ENCODE results near the gene PDGFC. TPM values are rescaled to one million over a fixed set of nuclear protein-coding genes. Genes with fewer than 3 reads are reported as not detected.
"Not testable (repeated sequence)": the region's sequence is repeated elsewhere in the genome, so short reads cannot be mapped to it uniquely, and the experiment has no call there.

Gene PDGFC
- total RNA-seq, 1 donor from 2014 or later: 33.4 TPM

GRCh38 chr4:156923525-156923924 lies 48.1 kb downstream of the PDGFC start:
- DNase-seq (ENCODE audit: low spot score in 2 of 2) (no peak), FAIRE-seq (no peak)

- FAIRE-seq (no peak), DNase-seq (ENCODE audit: low spot score in 2 of 2) (no peak)
Measured at GRCh38 chr4:156915221-156915620, 56.4 kb downstream of the PDGFC start.

- no peak for FAIRE-seq
Measured at GRCh38 chr4:156913234-156913633, 58.4 kb downstream of the PDGFC start.

DNA sequence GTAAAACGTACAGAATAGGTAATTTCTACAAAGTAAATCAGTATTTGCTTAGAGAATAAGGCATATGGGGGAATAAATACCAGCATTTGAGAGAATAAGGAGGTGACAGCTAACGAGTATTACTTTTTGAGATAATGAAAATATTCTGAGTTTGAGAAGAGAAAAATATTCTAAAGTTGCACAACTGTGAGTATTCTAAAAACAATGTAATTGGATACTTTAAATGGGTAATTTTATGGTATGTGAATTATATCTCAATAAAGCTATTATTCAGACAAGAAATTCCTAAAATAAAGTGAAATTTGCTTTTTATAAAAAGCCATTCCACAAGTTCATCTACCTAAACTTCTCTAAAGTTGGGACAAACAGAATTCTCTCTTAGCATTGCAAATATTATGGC lies 62.6 kb downstream of the PDGFC start:
- FAIRE-seq (no peak), DNase-seq (ENCODE audit: low spot score in 2 of 2) (no peak)

More at GRCh38 chr4:156913234-156913633, 58.4 kb downstream of the PDGFC start:
- DNase-seq (ENCODE audit: low spot score in 2 of 2): no peak

DNA sequence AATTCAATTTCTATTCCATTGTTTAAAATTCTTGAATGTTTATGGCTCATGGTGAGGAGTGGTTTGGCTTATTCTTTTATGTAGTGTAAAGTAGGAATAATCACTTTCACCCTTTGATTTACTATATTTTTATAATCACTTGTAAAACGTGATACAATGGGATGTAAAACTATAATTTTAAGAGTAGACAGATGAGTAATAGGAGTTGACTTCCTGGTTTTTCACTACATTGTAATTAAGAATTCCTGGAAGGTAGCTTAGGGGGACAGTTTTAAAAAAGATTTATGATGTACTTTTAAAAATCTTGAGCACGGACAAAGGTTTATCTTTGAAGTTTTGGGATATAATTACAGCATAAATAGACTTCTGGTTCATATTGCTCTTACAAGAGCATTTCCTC lies 65.3 kb downstream of the PDGFC start:
- DNase-seq (ENCODE audit: low spot score in 2 of 2) (no peak), FAIRE-seq (no peak)

GRCh38 chr4:156901871-156902270 lies 69.7 kb downstream of the PDGFC start:
- no peak for FAIRE-seq
- peak in 1 of 2 donors; percentile 4 for DNase-seq (ENCODE audit: low spot score in 2 of 2)

- DNase-seq (ENCODE audit: low spot score in 2 of 2): no peak
- FAIRE-seq: no peak
Measured at GRCh38 chr4:156898373-156899117, 73.1 kb downstream of the PDGFC start.

DNA sequence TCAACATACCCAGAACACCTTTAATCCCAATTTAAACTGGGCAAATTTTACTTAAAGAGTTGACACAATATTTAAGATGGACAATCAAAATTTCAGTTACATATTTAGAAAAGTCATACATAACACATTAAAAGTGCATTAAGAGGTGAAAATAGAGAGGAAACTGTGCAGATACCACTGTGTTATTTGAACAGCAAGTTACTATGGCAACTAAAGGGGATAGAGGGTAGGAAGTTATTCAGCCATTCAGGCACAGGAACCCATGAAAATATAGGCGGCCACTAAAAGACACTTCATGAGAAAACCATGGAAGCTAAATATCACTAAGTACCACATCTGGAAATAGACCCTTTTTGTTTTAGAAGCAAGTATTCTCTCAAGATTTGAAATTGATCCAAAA lies 75.1 kb downstream of the PDGFC start:
- FAIRE-seq (no peak), DNase-seq (ENCODE audit: low spot score in 2 of 2) (no peak)

- no peak for FAIRE-seq
- no peak for DNase-seq (ENCODE audit: low spot score in 2 of 2)
Measured at GRCh38 chr4:156894234-156894633, 77.4 kb downstream of the PDGFC start.

DNA sequence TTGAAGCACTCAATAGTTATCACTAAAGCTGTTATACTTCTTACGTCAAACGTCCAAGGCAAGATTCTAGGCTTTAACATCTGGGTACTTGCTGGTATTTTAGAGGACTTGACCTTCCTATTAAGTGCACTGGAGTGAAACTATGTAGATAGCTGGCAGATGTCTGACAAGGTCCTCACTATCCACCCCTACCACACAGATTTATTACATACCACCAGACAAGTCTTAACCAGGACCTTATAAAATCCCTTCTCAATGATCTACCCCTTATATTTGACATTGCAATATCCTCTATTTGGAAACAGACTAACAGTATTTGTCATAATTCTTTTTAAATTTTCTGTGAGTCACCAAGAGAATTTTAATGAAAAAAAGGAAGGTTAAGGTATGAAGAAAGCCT lies 78.8 kb downstream of the PDGFC start:
- FAIRE-seq: no peak
- no peak for DNase-seq (ENCODE audit: low spot score in 2 of 2)

DNA sequence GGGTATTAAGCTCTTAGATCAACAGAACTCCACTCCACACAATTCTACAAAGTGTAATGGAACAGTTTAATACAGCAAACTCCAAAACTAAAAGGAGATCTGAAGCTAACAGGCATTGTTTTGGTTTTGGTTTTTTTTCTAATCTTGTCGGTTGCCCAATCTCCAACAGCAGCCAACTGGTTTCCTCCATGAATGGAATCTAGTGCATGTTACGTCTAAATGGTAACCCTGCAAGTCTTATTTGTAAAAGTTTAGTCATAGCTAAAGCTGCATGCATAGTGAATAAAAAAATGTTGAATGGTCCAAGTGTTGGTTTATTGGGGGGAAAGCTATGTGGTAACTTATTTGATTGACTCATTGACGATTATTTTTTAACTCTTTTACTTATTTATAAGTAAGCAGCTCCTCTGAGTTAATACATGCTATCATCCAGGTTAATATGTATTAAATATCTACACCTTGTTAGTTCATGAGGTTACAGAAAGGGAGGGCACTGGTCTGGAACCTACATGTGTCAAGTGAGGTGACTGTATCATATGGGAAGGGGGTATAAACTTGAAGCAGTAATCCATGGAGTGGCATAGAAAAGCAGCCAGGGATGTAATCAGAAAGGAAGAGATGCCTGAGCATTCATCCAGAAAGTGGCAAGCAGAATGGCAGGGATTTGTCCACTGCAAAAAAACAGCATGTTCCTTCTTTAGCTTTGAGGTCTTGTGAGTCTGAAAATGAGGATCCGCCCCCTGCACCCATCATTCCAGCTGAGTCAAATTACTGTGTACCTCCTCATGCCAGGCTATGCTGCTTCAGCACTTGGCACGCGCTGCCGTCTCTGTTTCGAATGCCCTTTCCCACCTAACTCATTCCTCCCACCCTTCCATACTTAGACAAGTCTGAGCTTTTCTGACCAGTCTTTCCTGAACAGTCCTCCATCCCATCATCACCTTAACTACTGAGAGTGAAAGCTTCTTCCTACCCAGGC lies 81.7 kb downstream of the PDGFC start:
- DNase-seq (ENCODE audit: low spot score in 2 of 2) (no peak), FAIRE-seq (no peak)

DNA sequence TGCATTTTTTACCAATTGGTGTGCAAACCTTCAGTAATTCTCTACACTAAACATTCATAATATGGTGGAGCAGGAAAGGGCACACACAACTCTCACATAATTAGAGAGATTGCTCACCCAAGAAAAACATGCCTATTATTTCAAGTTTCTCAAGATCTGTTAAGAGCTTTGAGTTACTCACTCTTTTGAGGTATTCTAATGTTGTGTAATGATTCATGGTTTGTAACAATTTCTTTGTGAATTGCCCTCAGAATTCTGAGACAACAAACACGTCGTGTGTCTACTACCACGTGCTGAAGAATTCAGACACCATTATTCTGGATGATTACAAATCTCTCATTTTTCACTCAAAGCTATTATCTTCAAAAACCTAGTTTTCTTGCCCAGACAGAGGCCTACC lies 82.8 kb downstream of the PDGFC start:
- DNase-seq (ENCODE audit: low spot score in 2 of 2): no peak
- FAIRE-seq: no peak

DNA sequence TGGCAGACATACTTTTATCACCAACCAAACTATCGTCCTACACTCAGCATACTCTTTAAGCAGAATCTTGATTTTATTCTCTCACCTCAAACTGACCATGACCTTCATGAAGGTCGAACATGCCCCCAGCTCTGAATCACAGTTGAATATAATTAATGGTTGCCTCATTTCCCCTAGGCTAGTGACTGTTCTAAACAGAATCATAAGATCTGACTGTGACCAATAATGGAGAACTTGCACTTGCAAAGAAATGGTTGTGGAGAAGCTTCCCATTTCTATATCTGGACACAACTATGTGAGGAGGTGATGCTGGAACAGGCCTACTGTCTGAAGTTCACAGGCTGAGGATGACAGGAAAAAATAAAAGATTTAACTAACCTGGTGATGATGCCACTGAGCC lies 85.1 kb downstream of the PDGFC start:
- FAIRE-seq (no peak), DNase-seq (ENCODE audit: low spot score in 2 of 2) (no peak)

DNA sequence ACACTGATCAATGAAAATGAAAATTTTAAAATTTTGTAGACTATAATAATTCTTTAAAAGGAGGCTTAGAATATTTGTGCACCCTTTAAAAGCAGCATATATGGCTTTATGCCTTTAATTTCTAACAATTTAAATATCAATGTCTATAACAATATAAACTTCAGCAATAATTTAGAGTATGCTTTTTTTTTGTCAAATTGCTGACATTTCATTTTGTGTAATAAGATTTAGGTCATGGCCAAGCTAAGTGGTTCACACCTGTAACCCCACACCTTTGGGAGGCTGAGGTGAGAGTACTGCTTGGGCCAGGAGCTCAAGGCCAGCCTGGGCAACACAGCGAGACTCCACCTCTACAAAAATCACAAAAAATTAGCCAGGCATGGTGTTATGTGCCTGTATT lies 86.2 kb downstream of the PDGFC start:
- DNase-seq (ENCODE audit: low spot score in 2 of 2): no peak

DNA sequence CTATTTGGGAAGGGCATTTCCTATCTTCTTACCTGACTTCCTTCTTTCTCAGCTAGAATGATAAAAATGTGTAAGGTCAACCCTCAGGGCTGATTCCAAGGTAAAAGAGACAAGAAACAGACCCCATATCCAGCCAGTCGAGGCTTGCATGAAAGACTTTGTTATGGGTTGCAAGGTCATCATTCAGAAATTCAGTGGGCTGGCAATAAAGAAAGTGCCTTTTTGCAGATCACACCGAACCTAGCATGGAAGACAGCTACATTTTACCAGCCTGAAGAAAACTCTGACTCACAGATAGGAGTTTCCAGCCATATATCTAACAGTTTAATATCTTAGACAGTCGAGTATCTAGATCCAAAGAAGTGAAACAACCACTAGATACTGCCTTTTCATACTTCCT lies 87.4 kb downstream of the PDGFC start:
- DNase-seq (ENCODE audit: low spot score in 2 of 2) (no peak), FAIRE-seq (no peak)

More for the DNA sequence above, 86.2 kb downstream of the PDGFC start:
- FAIRE-seq: no peak

- FAIRE-seq (no peak), DNase-seq (ENCODE audit: low spot score in 2 of 2) (no peak)
Measured at GRCh38 chr4:156875704-156876103, 95.9 kb downstream of the PDGFC start.

- FAIRE-seq: no peak
- DNase-seq (ENCODE audit: low spot score in 2 of 2): no peak
Measured at GRCh38 chr4:156875055-156875454, 96.5 kb downstream of the PDGFC start.

DNA sequence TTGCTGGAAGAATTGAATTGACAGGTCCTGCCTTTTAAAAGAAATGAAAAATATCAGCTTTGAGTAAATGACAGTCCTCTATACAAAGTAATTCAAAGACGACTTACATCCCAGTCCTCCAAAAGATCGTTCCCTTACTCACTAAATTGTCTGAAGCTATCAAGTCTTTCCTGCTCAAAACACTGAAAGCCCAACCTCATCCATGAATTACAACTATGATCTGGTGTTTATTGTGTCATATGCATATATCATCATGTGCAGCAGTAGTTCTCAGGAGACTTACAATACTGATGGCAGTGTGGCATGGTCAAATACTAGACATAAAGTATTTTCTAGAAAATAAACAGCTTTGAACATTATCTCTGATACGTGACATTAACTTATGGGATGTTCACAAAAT lies 97.8 kb downstream of the PDGFC start:
- no peak for FAIRE-seq

GRCh38 chr4:156870861-156871260 lies 100.7 kb downstream of the PDGFC start:
- FAIRE-seq: no peak
- DNase-seq (ENCODE audit: low spot score in 2 of 2): no peak

More for the DNA sequence above, 97.8 kb downstream of the PDGFC start:
- DNase-seq (ENCODE audit: low spot score in 2 of 2): no peak

DNA sequence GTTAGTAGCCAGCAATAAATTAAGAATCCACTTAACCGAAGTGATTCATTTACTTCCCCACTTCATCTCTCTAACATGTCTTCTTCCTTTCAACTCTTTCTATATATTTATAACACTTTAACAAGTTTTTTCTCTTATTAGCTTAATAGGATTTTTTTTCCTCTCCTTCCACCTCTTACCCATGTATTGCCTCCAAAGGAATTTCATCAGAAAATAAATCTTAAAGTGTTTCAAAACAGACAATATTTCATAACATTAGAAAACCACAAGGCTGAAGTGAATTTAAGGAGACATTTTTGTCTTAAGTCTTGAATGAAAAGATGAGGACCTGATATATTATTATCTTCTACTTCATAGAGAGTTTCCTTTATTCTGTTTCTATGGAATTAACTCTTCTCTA lies 101.5 kb downstream of the PDGFC start:
- DNase-seq (ENCODE audit: low spot score in 2 of 2) (no peak), FAIRE-seq (no peak)

DNA sequence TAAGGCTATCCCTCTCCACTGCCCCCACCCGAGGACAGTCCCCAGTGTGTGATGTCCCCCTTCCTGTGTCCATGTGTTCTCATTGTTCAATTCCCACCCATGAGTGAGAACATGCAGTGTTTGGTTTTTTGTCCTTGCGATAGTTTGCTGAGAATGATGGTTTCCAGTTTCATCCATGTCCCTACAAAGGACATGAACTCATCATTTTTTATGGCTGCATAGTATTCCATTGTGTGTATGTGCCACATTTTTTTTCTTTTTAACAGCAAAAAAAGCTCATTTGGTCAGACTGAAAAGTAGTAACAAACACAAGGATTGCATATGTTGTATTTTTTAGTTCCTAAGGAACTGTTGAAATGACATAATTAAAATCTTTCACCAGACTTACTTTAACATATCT lies 105.5 kb downstream of the PDGFC start:
- FAIRE-seq: not testable (repeated sequence)

More for the DNA sequence above, 105.5 kb downstream of the PDGFC start:
- DNase-seq (ENCODE audit: low spot score in 2 of 2): not testable (repeated sequence)
